Keratinocyte (primary cell): ENCODE measurements around the gene RAC2. TPM values are rescaled to one million over a fixed set of nuclear protein-coding genes. Genes with fewer than 3 reads are reported as not detected.

Experiments used
- DNase-seq: peaks from one replicate; pipeline ENCODE4 v3.0.0-alpha.2; 2011; ENCODE audit warnings: low read depth, missing footprints, low spot score
- FAIRE-seq: peaks from 2 replicates; lab custom pipeline; 2011; peaks lifted over from hg19 to GRCh38; lab: Jason Lieb, UNC
- H2AFZ ChIP-seq: 2 replicates; pipeline ENCODE4 v1.6.0; 2012; ENCODE audit warnings: low read length, control low read depth, inconsistent platforms; ENCODE audit not compliant: control insufficient read depth
- H3K27ac ChIP-seq: 2 replicates; pipeline ENCODE4 v1.5.1; 2011; ENCODE audit warnings: low read length; ENCODE audit not compliant: control insufficient read depth, insufficient read depth
- H3K27me3 ChIP-seq: 3 replicates; pipeline ENCODE4 v1.6.0; 2011; ENCODE audit warnings: low read length; ENCODE audit not compliant: control insufficient read depth, insufficient read depth; ENCODE audit errors: extremely low read depth
- H3K36me3 ChIP-seq, 2 experiments: 2 replicates in 1 of 2; 3 replicates in 1 of 2; pipeline ENCODE4 v1.5.1; 2011; ENCODE audit warnings: low read length in 2 of 2, mild to moderate bottlenecking in 1 of 2; ENCODE audit not compliant: control insufficient read depth in 2 of 2, insufficient read depth in 2 of 2; ENCODE audit errors: extremely low read depth in 1 of 2
- H3K4me1 ChIP-seq: 3 replicates; pipeline ENCODE4 v1.5.1; 2011; ENCODE audit warnings: low read length; ENCODE audit not compliant: control insufficient read depth, insufficient read depth; ENCODE audit errors: extremely low read depth
- H3K4me2 ChIP-seq: 3 replicates; pipeline ENCODE4 v1.6.0; 2011; ENCODE audit warnings: low read depth, low read length; ENCODE audit not compliant: control insufficient read depth, insufficient read depth; ENCODE audit errors: extremely low read depth
- H3K4me3 ChIP-seq, 3 experiments: fragments of 200-600 bp in 1 of 3; sonication (generic) in 1 of 3; 2 replicates in 2 of 3; 3 replicates in 1 of 3; pipeline ENCODE4 v1.5.1; 2011 to 2016; ENCODE audit warnings: low read length in 3 of 3, mild to moderate bottlenecking in 3 of 3, control low read depth in 2 of 3, inconsistent platforms in 1 of 3, low read depth in 1 of 3, mixed read lengths in 1 of 3, mixed run types in 1 of 3, moderate library complexity in 1 of 3; ENCODE audit not compliant: control insufficient read depth in 2 of 3, insufficient read depth in 2 of 3; ENCODE audit errors: extremely low read depth in 1 of 3
- H3K79me2 ChIP-seq: 2 replicates; pipeline ENCODE4 v1.6.0; 2012; ENCODE audit warnings: low read length; ENCODE audit not compliant: control insufficient read depth, insufficient read depth
- H3K9ac ChIP-seq: 3 replicates; pipeline ENCODE4 v1.6.0; 2011; ENCODE audit warnings: low read length; ENCODE audit not compliant: control insufficient read depth, insufficient read depth; ENCODE audit errors: extremely low read depth
- H3K9me1 ChIP-seq: 3 replicates; pipeline ENCODE4 v1.6.0; 2011; ENCODE audit warnings: low read length; ENCODE audit not compliant: control insufficient read depth, insufficient read depth; ENCODE audit errors: extremely low read depth
- H3K9me3 ChIP-seq: 2 replicates; pipeline ENCODE4 v1.5.1; 2012; ENCODE audit warnings: low read depth, low read length; ENCODE audit not compliant: control insufficient read depth
- H4K20me1 ChIP-seq: 3 replicates; pipeline ENCODE4 v1.6.0; 2011; ENCODE audit warnings: low read length; ENCODE audit not compliant: control insufficient read depth, insufficient read depth; ENCODE audit errors: extremely low read depth
- CTCF ChIP-seq, 3 experiments: IDR thresholded peaks in 1 of 3; conservative IDR thresholded peaks in 1 of 3; optimal IDR thresholded peaks in 1 of 3; 2 replicates in 2 of 3; 3 replicates in 1 of 3; pipeline versions ENCODE3 to v1.5.1; 2011; ENCODE audit warnings: low read length in 3 of 3, mild to moderate bottlenecking in 3 of 3, moderate library complexity in 2 of 3, control low read depth in 1 of 3, inconsistent platforms in 1 of 3; ENCODE audit not compliant: insufficient read depth in 2 of 3; ENCODE audit errors: extremely low read depth in 1 of 3
- EZH2 ChIP-seq: IDR thresholded peaks from one replicate; pipeline ENCODE4 v1.6.1; 2012; ENCODE audit warnings: inconsistent platforms, mild to moderate bottlenecking, low read length, moderate library complexity
- dilution Hi-C: fragments of 300-500 bp; cut with MboI; formaldehyde crosslinking; loops from one replicate; pipeline ENCODE4 v1.7.0; 2020; ENCODE audit warnings: low sequenced_read_pairs; ENCODE audit not compliant: extremely low pct_ligation_motif_present
- polyA plus RNA-seq, 5 experiments: library from polyadenylated mRNA; depleted of rRNA in 3 of 5; stranded (reverse) in 3 of 5; stranded (forward) in 1 of 5; unstranded in 1 of 5; fragments of >200 nt; gene quantifications; 1 replicate in 1 of 5; 2 replicates in 3 of 5; 3 replicates in 1 of 5; pipeline versions ENCODE4 v1.2.1 to v1.2.3, GENCODE V29; 2011 to 2012; ENCODE audit warnings: missing spikeins in 2 of 5, low read depth in 1 of 5, low replicate concordance in 1 of 5

The RAC2 gene
- polyA plus RNA-seq, 1 donor (not counting 4 experiments of a cell fraction or from before 2014, with no cell fraction given) = 78.6 TPM

GRCh38 chr22:37274380-37274862 lies 30.4 kb upstream of the RAC2 start:
- no peaks in the 10 kb centered on the region for H3K9me3 ChIP-seq
- no peak overlapping the region for H3K4me2 ChIP-seq
- no peak overlapping the region for H3K9ac ChIP-seq
- TF ChIP-seq EZH2 (no peak), CTCF (optimal IDR thresholded peaks at IDR 0.05 in 1 of 3, IDR thresholded peaks at IDR 0.05 in 1 of 3, conservative IDR thresholded peaks at IDR 0.05 in 1 of 3; ENCODE audit: extremely low read depth in 1 of 3, insufficient read depth in 2 of 3, low read length in 3 of 3) (no peak)
- no peak overlapping the region for H3K27ac ChIP-seq
- dilution Hi-C loops = no loop called here
- no peak overlapping the region for H2AFZ ChIP-seq
- H4K20me1 ChIP-seq = no peaks in the 10 kb centered on the region
- no peaks in the 10 kb centered on the region for H3K9me1 ChIP-seq
- peaks cover 6% of the 10 kb centered on the region for H3K4me1 ChIP-seq
- no peak overlapping the region for H3K4me3 ChIP-seq
- no peaks in the 10 kb centered on the region for H3K79me2 ChIP-seq
- DNase-seq (no peak), FAIRE-seq (no peak)
- peaks cover 8% of the 10 kb centered on the region for H3K27me3 ChIP-seq
- no peaks in the 10 kb centered on the region for H3K36me3 ChIP-seq

- H3K9me3 ChIP-seq = no peaks in the 10 kb centered on the region
- no peaks in the 10 kb centered on the region for H4K20me1 ChIP-seq
- no peak overlapping the region for H3K4me3 ChIP-seq
- H2AFZ ChIP-seq = no peak overlapping the region
- H3K79me2 ChIP-seq = no peaks in the 10 kb centered on the region
- no peak for DNase-seq
- no peaks in the 10 kb centered on the region for H3K36me3 ChIP-seq
- H3K4me2 ChIP-seq = no peak overlapping the region
- H3K9me1 ChIP-seq = no peaks in the 10 kb centered on the region
- H3K27ac ChIP-seq = no peak overlapping the region
- TF ChIP-seq CTCF (optimal IDR thresholded peaks at IDR 0.05 in 1 of 3, IDR thresholded peaks at IDR 0.05 in 1 of 3, conservative IDR thresholded peaks at IDR 0.05 in 1 of 3; ENCODE audit: extremely low read depth in 1 of 3, insufficient read depth in 2 of 3, low read length in 3 of 3) = no peak
- TF ChIP-seq EZH2 = no peak
- H3K4me1 ChIP-seq = peaks cover 6% of the 10 kb centered on the region
- H3K9ac ChIP-seq = no peak overlapping the region
- dilution Hi-C loops = no loop called here
- no peak for FAIRE-seq
- H3K27me3 ChIP-seq = peaks cover 8% of the 10 kb centered on the region
These were observed 29.8 kb upstream of the RAC2 start for GRCh38 chr22:37273846-37274225.
